Activated CD4-positive, alpha-beta memory T cell treated with anti-CD3 and anti-CD28 coated beads for 36 hours (primary cell): ENCODE data around the gene KIF1B. TPM values are rescaled to one million over a fixed set of nuclear protein-coding genes. Genes with fewer than 3 reads are reported as not detected.
A peak's percentile ranks its signal among the peaks of the same experiment; 100 is the strongest.

Experiments used
- CTCF ChIA-PET: fragments of 350-600 bp; sonication (Branson Sonifier 250); formaldehyde crosslinking; loops from one replicate; lab custom pipeline; 2021; ENCODE audit warnings: antibody characterized with exemption, inconsistent platforms; lab: Charles Lee
- POLR2A ChIA-PET: fragments of 350-600 bp; sonication (Branson Sonifier 250); formaldehyde crosslinking; loops from one replicate; lab custom pipeline; 2021; ENCODE audit warnings: antibody characterized with exemption; lab: Charles Lee
- DNase-seq: peaks from one replicate; pipeline ENCODE4 v3.0.0-alpha.2; 2020
- H3K27ac Mint-ChIP-seq: one replicate; pipeline ENCODE4 v1.8.0; 2021; ENCODE audit warnings: mixed read lengths
- H3K27me3 Mint-ChIP-seq: one replicate; pipeline ENCODE4 v1.8.0; 2021; ENCODE audit warnings: mixed read lengths
- H3K36me3 Mint-ChIP-seq: one replicate; pipeline ENCODE4 v1.8.0; 2021; ENCODE audit warnings: mixed read lengths
- H3K4me1 Mint-ChIP-seq: one replicate; pipeline ENCODE4 v1.8.0; 2021; ENCODE audit warnings: low read depth, mixed read lengths
- H3K4me3 Mint-ChIP-seq: one replicate; pipeline ENCODE4 v1.8.0; 2021; ENCODE audit warnings: mild to moderate bottlenecking, mixed read lengths
- H3K9me3 Mint-ChIP-seq: one replicate; pipeline ENCODE4 v1.8.0; 2021; ENCODE audit warnings: mixed read lengths
- intact Hi-C: fragments of 100-400 bp; cut with micrococcal nuclease; formaldehyde crosslinking; loops from one replicate; pipeline ENCODE4 v1.15.1; 2023
- total RNA-seq, 2 experiments: library from RNA; stranded (reverse); gene quantifications; one replicate each; pipeline ENCODE4 v1.2.3, GENCODE V29; 2021

Gene KIF1B
- total RNA-seq, 2 experiments from 2014 or later, result 16.8 to 17.4 TPM

DNA sequence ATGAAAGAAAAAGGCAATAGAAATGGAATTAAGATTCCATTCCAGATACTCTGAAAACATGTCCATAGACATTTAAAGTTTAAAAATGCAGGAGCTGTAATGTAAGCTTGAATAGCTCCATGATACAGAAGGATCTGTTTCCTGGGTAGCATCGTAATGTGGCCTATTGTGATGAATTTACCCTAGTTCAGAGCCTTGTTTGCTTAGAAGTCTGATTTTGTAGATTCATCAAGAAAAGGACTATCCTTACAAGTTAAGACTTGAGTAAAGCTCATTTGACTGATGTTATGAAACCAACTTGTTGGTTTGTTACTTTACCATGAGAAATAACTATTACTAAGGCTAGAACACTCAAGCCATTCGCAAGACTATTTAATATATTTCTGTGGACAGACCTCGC lies 55.5 kb downstream of the KIF1B start:
- Mint-ChIP-seq H3K4me3 (no peak overlapping the region), H3K36me3 (peaks cover 16% of the 10 kb centered on the region), H3K4me1 (no peaks in the 10 kb centered on the region), H3K9me3 (no peaks in the 10 kb centered on the region), H3K27me3 (no peaks in the 10 kb centered on the region), H3K27ac (no peak overlapping the region)
- ChIA-PET CTCF (no interaction called here), POLR2A (no interaction called here)
- no peak for DNase-seq
- intact Hi-C loops, result no loop called here

DNA sequence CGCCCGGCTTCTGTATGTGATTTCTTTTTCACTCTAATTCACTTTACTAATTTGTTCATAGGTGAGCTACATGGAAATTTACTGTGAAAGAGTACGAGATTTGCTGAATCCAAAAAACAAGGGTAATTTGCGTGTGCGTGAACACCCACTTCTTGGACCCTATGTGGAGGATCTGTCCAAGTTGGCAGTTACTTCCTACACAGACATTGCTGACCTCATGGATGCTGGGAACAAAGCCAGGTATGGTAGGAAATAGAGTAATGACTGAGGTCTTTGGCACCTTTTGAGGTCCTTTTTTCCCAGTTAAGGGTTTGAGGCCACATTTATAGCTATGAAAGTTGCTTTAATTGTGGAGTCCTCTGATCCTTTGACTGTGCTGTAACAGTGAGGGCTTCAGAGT lies 56.9 kb downstream of the KIF1B start:
- intact Hi-C loops, result no loop called here
- no peak for DNase-seq
- H3K27me3 Mint-ChIP-seq, result no peaks in the 10 kb centered on the region
- no peak overlapping the region for H3K27ac Mint-ChIP-seq
- no peaks in the 10 kb centered on the region for H3K4me1 Mint-ChIP-seq
- no peak overlapping the region for H3K4me3 Mint-ChIP-seq
- ChIA-PET CTCF (interaction anchor here (0.9 kb wide), 1 partner anchor 57 kb away, joined by 3 read pairs; the partner anchor contains the start of gene KIF1B), POLR2A (no interaction called here)
- H3K9me3 Mint-ChIP-seq, result no peaks in the 10 kb centered on the region
- H3K36me3 Mint-ChIP-seq, result peaks cover 11% of the 10 kb centered on the region

DNA sequence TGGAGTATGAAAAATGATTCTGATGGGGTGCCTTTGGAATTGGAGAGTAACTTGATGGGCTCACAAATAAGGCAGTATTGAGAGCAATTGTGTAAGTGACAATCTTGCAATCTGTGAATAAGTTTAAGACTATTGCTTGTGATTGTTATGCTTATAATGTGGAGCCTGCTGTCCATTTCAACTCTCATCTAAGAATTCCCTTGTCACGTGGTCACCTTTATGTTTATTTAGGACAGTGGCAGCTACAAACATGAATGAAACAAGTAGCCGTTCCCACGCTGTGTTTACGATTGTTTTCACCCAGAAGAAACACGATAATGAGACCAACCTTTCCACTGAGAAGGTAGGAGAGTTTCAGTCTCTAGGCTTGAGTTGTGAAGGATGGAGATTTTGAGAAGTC lies 57.6 kb downstream of the KIF1B start:
- peaks cover 11% of the 10 kb centered on the region for H3K36me3 Mint-ChIP-seq

DNA sequence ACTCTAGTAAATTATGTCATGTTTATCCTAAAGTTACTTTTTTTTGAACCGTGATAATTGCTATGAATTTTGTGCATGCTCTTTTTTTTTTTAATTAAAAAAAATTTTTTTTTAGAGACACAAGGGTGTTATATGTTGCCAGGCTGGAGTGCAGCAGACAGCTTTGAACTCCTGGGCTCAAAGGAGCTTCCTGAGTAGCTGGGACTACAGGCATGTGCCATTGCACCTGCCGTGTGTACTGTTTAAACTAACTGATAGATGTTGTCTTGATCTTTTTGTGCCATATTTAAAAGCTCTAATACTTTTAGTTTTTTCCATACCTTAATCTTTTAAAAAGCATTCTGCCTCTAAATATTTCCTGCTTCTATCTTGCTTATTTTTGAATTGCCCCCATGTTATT lies 60.7 kb downstream of the KIF1B start:
- H3K4me3 Mint-ChIP-seq, result no peak overlapping the region
- no peaks in the 10 kb centered on the region for H3K27me3 Mint-ChIP-seq
- DNase-seq, result no peak
- CTCF ChIA-PET, result interaction anchor here (0.6 to 1.4 kb wide), 4 partner anchors 13 to 656 kb away, joined by 3 to 8 read pairs (median 4); partner anchors contain the start of gene KIF1B
- no peaks in the 10 kb centered on the region for H3K9me3 Mint-ChIP-seq
- no peak overlapping the region for H3K27ac Mint-ChIP-seq
- POLR2A ChIA-PET, result no interaction called here
- intact Hi-C loops, result no loop called here
- peaks cover 1% of the 10 kb centered on the region for H3K4me1 Mint-ChIP-seq
- peaks cover 8% of the 10 kb centered on the region for H3K36me3 Mint-ChIP-seq

More for the DNA sequence above, 57.6 kb downstream of the KIF1B start:
- H3K9me3 Mint-ChIP-seq, result no peaks in the 10 kb centered on the region
- H3K27me3 Mint-ChIP-seq, result no peaks in the 10 kb centered on the region
- DNase-seq, result no peak
- peaks cover 1% of the 10 kb centered on the region for H3K4me1 Mint-ChIP-seq
- intact Hi-C loops, result no loop called here
- H3K4me3 Mint-ChIP-seq, result no peak overlapping the region
- ChIA-PET CTCF (no interaction called here), POLR2A (no interaction called here)
- H3K27ac Mint-ChIP-seq, result no peak overlapping the region

DNA sequence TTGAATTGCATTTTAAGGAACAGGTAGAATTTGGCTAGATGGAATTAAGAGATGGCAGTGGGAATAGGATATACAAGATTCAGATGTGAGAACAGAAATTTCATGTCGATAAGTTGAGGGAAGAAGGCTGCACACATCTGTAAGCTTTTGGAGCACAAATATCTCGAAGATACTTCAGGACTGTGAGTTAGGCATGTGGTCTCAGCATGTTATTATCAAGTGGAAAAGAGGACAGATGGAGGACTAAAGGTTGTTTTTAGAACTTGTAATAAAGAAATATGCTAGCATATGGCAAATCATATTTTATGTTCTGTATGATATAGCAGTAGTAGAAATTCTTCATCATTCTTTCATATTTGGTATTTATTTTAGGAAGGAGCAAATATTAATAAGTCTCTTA lies 61.5 kb downstream of the KIF1B start:
- CTCF ChIA-PET, result interaction anchor here (0.7 to 1.4 kb wide), 2 partner anchors 62 to 445 kb away, joined by 3 to 5 read pairs; partner anchors contain the start of gene KIF1B
- peaks cover 1% of the 10 kb centered on the region for H3K4me1 Mint-ChIP-seq
- DNase-seq, result no peak
- no peak overlapping the region for H3K27ac Mint-ChIP-seq
- intact Hi-C loops, result no loop called here
- peaks cover 8% of the 10 kb centered on the region for H3K36me3 Mint-ChIP-seq
- no peaks in the 10 kb centered on the region for H3K27me3 Mint-ChIP-seq
- H3K4me3 Mint-ChIP-seq, result no peak overlapping the region
- POLR2A ChIA-PET, result interaction anchor here (0.6 kb wide), 1 partner anchor 135 kb away, joined by 3 read pairs; no protein-coding TSS in a partner anchor
- no peaks in the 10 kb centered on the region for H3K9me3 Mint-ChIP-seq

DNA sequence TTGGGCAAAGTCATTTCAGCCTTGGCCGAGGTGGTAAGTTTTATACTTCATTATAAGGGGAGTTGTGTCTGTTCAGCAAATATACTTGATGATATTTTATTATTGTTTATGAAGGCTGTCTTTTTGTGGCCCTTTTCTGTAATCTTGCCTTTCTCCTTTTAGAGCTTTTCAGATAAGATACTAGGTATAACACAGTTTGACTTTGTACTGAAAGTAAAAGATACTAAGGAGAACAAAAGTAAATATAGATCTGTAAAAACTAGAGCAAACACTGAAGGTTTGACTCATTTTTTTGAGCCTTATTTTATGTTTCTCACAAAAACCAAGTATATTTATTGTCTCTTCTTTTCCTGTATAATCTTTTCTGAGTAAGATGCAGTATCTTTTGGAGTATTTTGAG lies 61.9 kb downstream of the KIF1B start:
- intact Hi-C loops, result no loop called here
- no peak for DNase-seq
- CTCF ChIA-PET, result interaction anchor here (1.4 kb wide), 1 partner anchor 62 kb away, joined by 5 read pairs; the partner anchor contains the start of gene KIF1B
- H3K9me3 Mint-ChIP-seq, result no peaks in the 10 kb centered on the region
- no peak overlapping the region for H3K4me3 Mint-ChIP-seq
- H3K27ac Mint-ChIP-seq, result no peak overlapping the region
- POLR2A ChIA-PET, result no interaction called here
- H3K27me3 Mint-ChIP-seq, result no peaks in the 10 kb centered on the region
- peaks cover 1% of the 10 kb centered on the region for H3K4me1 Mint-ChIP-seq
- peaks cover 8% of the 10 kb centered on the region for H3K36me3 Mint-ChIP-seq

DNA sequence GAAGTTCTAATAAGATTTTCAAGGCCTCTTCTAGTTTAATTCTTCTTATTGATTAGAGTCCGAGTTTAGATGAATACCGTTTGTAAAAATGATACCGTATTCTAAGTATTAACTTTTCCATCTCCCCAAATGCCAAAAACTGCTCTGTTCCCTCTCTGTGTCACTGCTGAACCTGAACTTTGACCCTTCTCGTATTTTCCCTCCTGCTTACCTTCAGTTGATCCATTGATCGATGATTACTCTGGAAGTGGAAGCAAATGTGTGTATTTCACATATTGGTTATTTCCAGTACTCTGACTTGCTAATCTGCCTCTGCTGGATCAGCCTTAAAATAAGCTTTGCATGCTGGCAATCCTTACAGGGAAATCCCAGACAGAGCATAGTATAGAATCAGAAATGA lies 68.5 kb downstream of the KIF1B start:
- POLR2A ChIA-PET, result no interaction called here
- Mint-ChIP-seq H3K4me1 (peaks cover 31% of the 10 kb centered on the region), H3K27ac (no peak overlapping the region), H3K9me3 (no peaks in the 10 kb centered on the region), H3K27me3 (no peaks in the 10 kb centered on the region), H3K4me3 (no peak overlapping the region), H3K36me3 (peaks cover 15% of the 10 kb centered on the region)
- intact Hi-C loops, result no loop called here
- CTCF ChIA-PET, result no interaction called here
- no peak for DNase-seq

DNA sequence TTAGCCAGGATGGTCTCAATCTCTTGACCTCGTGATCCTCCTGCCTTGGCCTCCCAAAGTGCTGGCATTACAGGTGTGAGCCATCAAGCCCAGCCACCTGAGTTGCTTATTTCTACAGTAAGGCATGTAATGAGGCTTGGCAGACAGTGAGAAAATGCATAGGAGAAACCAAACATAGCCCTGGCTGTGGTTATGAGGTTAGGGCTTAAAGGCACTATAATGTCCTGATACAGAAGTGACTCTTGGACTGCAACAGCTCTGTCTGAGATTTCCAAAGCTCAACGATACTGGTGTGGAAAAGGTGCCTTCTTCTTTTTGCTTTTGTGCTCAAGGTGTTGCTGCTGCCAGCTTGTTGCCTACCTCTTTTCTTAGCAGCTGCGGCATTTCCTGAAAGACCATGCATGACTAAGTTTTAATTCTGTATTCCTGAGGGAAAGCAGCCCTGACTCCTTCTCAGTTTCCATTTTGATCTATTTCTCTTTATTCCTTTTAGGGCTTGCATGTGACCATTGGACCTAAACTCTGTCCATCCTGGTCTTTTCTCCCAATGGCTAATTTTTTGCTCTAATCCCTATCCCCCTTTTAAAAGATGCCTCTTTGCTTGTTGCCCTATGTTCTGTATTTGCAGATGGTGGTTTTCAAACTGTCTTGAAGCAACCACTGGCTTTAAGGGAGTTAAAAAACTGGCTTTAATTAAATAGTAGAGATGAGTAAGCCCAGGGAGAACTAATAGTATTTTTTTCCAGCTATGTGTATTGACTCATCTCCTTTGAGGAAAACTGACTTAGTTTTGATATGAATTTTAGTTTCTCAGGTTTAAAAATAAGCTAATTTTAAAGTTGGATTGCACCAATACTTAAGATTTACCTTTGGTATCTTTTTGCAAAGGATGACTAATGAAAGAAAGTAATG lies 70.3 kb downstream of the KIF1B start:
- Mint-ChIP-seq H3K4me1 (peaks cover 32% of the 10 kb centered on the region), H3K27me3 (no peaks in the 10 kb centered on the region), H3K36me3 (peaks cover 13% of the 10 kb centered on the region), H3K4me3 (no peak overlapping the region), H3K9me3 (no peaks in the 10 kb centered on the region), H3K27ac (peak overlapping the region; percentile 21)
- no peak for DNase-seq
- POLR2A ChIA-PET, result interaction anchor here (0.8 to 1.5 kb wide), 3 partner anchors 44 to 377 kb away, joined by 3 read pairs; no protein-coding TSS in a partner anchor
- CTCF ChIA-PET, result no interaction called here
- intact Hi-C loops, result loop anchor here (5.0 kb wide), 2 partner anchors 33 to 47 kb away; no protein-coding TSS in a partner anchor

DNA sequence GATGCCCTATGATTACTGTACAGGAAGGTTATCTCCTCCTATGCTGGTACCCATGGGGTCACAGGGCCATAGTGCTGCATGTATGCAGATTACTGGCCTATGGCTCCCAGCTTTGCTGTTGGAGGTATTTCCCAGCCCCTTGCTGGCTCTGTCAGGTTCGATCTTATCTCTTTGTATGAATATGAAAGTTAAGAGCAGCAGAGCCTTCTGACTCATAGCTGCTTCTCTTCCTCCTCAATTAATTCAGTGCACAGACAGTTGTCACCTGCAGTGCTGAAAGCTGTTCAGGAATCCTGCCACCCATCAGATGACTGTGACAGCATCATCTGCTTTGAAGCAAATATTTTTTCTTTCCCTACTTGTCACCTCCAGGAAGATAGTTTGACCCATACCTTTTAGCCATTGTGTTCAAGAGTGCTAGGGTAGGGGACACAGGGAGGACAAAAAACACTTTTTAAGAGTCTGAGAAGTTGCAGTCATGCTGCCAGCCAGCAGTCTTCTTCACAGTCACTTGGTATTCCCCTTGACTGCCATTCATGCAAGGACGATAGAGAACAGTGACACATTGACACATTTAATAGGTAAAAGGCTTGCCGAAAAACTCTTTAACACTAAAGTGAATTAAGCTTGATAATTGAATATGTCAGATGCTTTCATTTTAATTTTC lies 73.1 kb downstream of the KIF1B start:
- intact Hi-C loops, result loop anchor here (1.0 to 5.0 kb wide), 5 partner anchors 36 to 657 kb away; no protein-coding TSS in a partner anchor
- peak; percentile 63 for DNase-seq
- Mint-ChIP-seq H3K27ac (peak overlapping the region; percentile 57), H3K36me3 (peaks cover 9% of the 10 kb centered on the region), H3K4me1 (peaks cover 32% of the 10 kb centered on the region), H3K4me3 (no peak overlapping the region), H3K27me3 (no peaks in the 10 kb centered on the region), H3K9me3 (no peaks in the 10 kb centered on the region)
- ChIA-PET CTCF (interaction anchor here (0.6 to 1.3 kb wide), 2 partner anchors 13 to 73 kb away, joined by 5 to 8 read pairs; partner anchors contain the start of gene KIF1B), POLR2A (interaction anchor here (1.4 kb wide), 1 partner anchor 29 kb away, joined by 3 read pairs; no protein-coding TSS in a partner anchor)

DNA sequence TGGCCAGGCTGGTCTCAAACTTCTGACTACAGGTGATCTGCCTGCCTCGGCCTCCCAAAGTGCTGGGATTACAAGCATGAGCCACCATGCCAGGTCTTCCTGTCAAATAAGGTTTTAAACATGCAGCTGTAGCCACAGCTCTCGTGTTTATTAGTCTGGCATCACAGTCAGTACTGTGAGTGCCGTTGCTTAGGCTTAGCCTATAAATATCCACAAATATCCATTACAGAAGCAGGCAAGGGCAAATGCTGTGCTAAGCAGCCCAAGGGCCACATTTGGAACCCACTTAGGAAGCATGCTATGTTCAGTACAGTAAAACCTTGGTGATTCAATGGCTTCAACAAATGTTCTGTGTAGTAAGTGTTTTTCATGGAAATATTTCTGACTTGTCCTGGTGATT lies 75.9 kb downstream of the KIF1B start:
- no peak for DNase-seq
- ChIA-PET POLR2A (no interaction called here), CTCF (no interaction called here)
- intact Hi-C loops, result no loop called here
- Mint-ChIP-seq H3K9me3 (no peaks in the 10 kb centered on the region), H3K27me3 (no peaks in the 10 kb centered on the region), H3K4me1 (peaks cover 30% of the 10 kb centered on the region), H3K36me3 (peaks cover 10% of the 10 kb centered on the region), H3K27ac (no peak overlapping the region), H3K4me3 (no peak overlapping the region)

DNA sequence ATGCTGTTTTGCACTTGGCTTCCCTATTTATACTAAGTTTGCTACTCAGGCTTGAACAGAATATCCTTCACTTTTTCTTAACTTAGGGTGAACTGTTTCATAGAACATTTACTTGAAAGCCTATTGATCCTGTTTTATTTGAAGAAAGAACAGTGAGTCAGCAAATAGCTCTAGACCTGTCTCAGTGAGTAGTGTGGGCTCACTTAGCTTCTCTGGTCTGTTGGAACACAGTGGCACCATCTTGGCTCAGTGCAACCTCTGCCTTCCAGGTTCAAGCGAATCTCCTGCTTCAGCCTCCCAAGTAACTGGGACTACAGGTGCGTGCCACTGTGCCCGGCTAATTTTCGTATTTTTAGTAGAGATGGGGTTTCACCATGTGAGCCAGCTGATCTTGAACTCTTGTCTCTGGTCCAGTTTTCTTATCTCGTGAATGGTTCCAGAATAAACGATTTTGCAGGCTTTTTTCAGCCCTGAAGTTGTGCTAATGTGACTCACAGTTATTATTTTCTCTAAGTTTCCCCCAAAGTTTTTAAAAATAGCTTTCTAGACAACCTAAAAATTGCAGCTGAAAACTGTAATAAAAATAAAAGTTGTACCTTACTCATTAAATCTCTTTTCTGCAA lies 76.8 kb downstream of the KIF1B start:
- ChIA-PET POLR2A (no interaction called here), CTCF (interaction anchor here (0.8 kb wide), 1 partner anchor 51 kb away, joined by 3 read pairs; no protein-coding TSS in a partner anchor)
- Mint-ChIP-seq H3K4me1 (peaks cover 23% of the 10 kb centered on the region), H3K27me3 (no peaks in the 10 kb centered on the region), H3K27ac (no peak overlapping the region), H3K36me3 (peaks cover 10% of the 10 kb centered on the region), H3K9me3 (no peaks in the 10 kb centered on the region), H3K4me3 (no peak overlapping the region)
- intact Hi-C loops, result no loop called here
- DNase-seq, result no peak
